ENCODE results near the gene CHST13.

The CHST13 gene

DNA sequence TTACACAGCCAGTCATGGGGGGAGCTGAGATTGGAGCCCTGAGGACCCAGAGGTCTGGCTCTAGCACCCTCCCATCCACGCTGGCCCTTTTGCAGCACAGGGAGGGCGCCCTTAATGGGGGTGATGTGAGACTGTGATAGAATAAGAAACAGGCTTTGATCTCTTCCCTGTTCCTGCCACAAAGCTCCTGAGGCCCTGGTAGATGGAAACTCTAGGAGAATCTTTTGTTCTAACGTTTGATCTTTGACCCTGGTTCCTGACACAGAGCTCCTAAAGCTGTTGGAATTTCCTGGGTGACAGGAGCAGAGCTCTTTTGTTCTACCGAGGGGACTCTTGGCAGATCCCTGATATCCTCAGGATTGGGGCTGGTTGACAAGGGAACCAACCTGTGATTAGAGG, 5.2 kb upstream of the CHST13 start:
- no peaks in the 10 kb centered on the region for H3K36me3 ChIP-seq (ENCODE audit: control insufficient read depth, insufficient read depth, low read length)
- H3K4me1 ChIP-seq (ENCODE audit: control insufficient read depth, insufficient read depth, low read length): no peaks in the 10 kb centered on the region; the same call in 1 of the 2 replicates
- no peak overlapping the region for H3K9ac ChIP-seq (ENCODE audit: low read depth, low read length)

DNA sequence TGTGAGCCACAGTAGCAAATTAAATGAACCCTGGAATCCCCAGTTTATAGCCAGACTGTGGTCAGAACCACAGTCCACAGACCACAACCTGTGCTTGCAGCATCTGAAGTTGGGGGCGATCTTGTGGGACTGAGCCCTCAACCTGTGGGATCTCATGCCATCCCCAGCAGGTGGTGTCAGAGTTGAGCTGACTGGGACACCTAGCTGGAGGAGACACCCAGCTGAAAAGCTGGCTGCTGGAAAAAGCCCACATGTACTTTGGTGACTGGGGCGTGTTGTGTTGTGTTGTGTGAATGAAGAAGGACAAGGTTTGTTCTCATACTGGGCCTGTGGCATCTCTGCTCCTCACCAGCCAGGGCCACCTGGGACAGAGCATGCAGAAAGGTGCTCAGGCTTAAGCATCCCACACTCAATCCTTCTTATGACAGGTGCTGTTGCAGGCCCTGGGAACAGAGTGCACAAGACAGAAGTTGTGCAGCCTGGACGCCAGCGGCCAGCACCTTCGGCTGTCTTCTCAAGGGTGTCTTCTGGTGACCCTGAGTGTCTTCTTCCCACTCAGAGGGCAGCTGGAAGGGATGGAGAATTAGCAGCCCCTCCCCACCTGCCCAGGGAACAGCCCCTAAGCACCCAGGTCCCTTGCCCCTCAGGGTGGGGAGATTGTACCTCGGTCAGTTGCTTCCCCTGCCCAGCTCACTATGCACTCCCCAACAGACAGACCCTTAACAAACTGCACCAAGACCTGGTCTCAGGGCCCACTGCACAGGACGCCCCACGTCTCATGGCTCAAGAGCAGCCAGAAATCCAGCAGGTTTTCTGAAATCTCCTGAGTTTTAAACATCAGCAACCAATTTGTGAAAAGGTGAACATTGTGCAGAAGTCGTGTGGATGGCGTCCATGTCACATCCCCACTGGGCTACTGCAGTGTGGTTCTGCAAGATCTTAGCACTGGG, 4.2 kb upstream of the CHST13 start:
- Histone ChIP-seq H3K27ac (ENCODE audit: low read depth, low read length) (no peak overlapping the region), H3K9me3 (ENCODE audit: control insufficient read depth, insufficient read depth, low read length) (no peaks in the 10 kb centered on the region), H3K27me3 (ENCODE audit: control insufficient read depth, insufficient read depth, low read length) (peaks cover 14% of the 10 kb centered on the region), H3K9ac (ENCODE audit: low read depth, low read length) (no peak overlapping the region), H3K4me1 (ENCODE audit: control insufficient read depth, insufficient read depth, low read length) (no peaks in the 10 kb centered on the region; the same call in 1 of the 2 replicates), H3K4me3 (ENCODE audit: low read depth, low read length) (no peak overlapping the region), H3K36me3 (ENCODE audit: control insufficient read depth, insufficient read depth, low read length) (no peaks in the 10 kb centered on the region)

More for the DNA sequence above, 5.2 kb upstream of the CHST13 start:
- peaks cover 14% of the 10 kb centered on the region for H3K27me3 ChIP-seq (ENCODE audit: control insufficient read depth, insufficient read depth, low read length)
- H3K4me3 ChIP-seq (ENCODE audit: low read depth, low read length): no peak overlapping the region
- H3K9me3 ChIP-seq (ENCODE audit: control insufficient read depth, insufficient read depth, low read length): no peaks in the 10 kb centered on the region
- no peak overlapping the region for H3K27ac ChIP-seq (ENCODE audit: low read depth, low read length)

DNA sequence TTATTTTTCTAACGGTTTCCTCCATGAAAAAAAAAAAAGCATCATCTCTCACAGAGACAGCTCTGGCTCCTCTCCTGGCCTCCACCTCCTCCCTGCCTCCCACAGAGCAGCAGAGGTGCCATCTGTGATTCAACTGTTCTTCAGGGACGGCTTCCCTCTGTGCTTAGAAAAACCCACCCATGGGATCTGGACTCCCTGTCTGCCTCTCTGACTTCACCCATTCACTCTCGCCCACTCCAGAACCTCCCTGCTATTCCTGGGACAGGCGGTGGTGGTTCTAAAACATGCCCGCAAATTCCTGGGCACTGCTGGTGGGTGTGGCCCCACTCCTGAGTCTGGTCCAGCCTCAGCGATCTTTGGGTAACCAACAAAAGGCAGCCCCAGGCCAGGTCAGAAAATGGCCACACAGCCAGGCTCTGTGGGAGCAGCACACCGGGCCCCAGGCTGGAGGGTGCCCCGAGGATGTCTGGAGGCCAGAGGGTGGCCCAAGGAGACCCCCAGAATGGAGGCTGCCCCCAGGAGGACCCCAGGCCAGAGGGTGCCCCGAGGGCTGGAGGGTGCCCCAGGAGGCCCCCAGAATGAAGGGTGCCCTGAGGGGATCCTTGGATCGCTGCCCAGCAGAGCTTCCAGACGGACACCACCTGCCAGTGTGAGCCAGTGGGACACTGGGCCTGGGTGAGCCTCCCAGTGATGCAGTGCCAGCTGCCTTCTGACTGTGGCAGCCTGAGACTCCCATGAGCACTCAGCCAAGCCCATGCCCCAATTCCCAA, 2.6 kb upstream of the CHST13 start:
- no peak overlapping the region for H3K4me3 ChIP-seq (ENCODE audit: low read depth, low read length)
- H3K9me3 ChIP-seq (ENCODE audit: control insufficient read depth, insufficient read depth, low read length): no peaks in the 10 kb centered on the region
- H3K27ac ChIP-seq (ENCODE audit: low read depth, low read length): no peak overlapping the region
- H3K36me3 ChIP-seq (ENCODE audit: control insufficient read depth, insufficient read depth, low read length): no peaks in the 10 kb centered on the region
- H3K27me3 ChIP-seq (ENCODE audit: control insufficient read depth, insufficient read depth, low read length): peaks cover 14% of the 10 kb centered on the region
- no peak overlapping the region for H3K9ac ChIP-seq (ENCODE audit: low read depth, low read length)
- H3K4me1 ChIP-seq (ENCODE audit: control insufficient read depth, insufficient read depth, low read length): no peaks in the 10 kb centered on the region; the same call in 1 of the 2 replicates

DNA sequence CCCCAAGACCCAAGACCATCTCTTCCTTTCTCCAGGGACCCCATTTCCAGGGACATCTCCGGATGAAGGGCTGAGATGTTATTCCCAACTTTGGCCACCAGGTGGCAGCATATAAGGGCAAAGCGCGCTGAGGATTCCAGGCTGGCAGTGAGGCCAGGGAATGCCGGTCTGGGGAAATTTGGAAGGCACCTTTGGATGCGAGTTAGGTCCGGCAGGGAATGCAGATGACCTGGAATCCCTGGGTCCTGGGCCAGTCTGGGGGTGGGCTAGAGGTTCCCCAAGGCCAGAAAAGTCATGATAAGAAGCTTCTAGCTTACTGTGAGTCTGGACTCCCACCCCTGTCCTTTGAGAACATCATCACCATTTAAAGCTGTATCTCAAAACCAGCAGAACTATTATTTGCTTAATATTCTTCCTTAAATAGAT, 1.6 kb upstream of the CHST13 start:
- Histone ChIP-seq H3K27ac (ENCODE audit: low read depth, low read length) (no peak overlapping the region), H3K9ac (ENCODE audit: low read depth, low read length) (no peak overlapping the region), H3K36me3 (ENCODE audit: control insufficient read depth, insufficient read depth, low read length) (no peaks in the 10 kb centered on the region), H3K4me1 (ENCODE audit: control insufficient read depth, insufficient read depth, low read length) (no peaks in the 10 kb centered on the region; the same call in 1 of the 2 replicates), H3K27me3 (ENCODE audit: control insufficient read depth, insufficient read depth, low read length) (peaks cover 14% of the 10 kb centered on the region), H3K9me3 (ENCODE audit: control insufficient read depth, insufficient read depth, low read length) (no peaks in the 10 kb centered on the region), H3K4me3 (ENCODE audit: low read depth, low read length) (no peak overlapping the region)

DNA sequence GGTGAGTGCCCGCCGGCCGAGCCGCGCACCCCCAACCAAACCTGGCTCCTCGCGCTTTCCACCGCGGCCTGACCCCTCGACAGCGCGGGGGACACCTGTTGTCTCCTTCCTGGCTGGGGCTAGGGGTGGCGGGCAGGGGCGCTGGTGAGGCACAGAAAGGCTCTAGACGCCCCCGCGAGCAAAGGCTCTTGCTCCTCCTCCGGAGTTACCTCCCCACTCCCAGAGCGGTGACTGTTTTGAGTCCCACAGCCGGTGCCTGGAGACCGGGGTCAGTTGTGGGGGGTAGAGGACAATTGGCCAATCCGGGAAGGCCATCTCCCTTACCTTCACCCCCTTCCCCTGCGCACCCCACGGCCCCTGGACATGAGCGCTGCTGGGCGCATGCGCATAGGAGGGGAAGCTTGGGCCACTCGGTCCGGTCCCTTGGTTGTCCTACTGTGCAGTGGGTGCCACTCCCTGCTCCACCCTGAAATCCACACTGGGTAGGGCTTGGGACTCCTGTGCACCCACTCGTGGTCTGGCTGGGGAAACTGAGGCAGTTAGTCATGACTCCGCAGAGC, 554 bp downstream of the CHST13 start:
- Histone ChIP-seq H3K4me1 (ENCODE audit: control insufficient read depth, insufficient read depth, low read length) (no peaks in the 10 kb centered on the region; the same call in 1 of the 2 replicates), H3K9me3 (ENCODE audit: control insufficient read depth, insufficient read depth, low read length) (no peaks in the 10 kb centered on the region), H3K4me3 (ENCODE audit: low read depth, low read length) (peak overlapping the region; percentile 68), H3K27ac (ENCODE audit: low read depth, low read length) (no peak overlapping the region), H3K9ac (ENCODE audit: low read depth, low read length) (no peak overlapping the region), H3K27me3 (ENCODE audit: control insufficient read depth, insufficient read depth, low read length) (peaks cover 14% of the 10 kb centered on the region), H3K36me3 (ENCODE audit: control insufficient read depth, insufficient read depth, low read length) (no peaks in the 10 kb centered on the region)

DNA sequence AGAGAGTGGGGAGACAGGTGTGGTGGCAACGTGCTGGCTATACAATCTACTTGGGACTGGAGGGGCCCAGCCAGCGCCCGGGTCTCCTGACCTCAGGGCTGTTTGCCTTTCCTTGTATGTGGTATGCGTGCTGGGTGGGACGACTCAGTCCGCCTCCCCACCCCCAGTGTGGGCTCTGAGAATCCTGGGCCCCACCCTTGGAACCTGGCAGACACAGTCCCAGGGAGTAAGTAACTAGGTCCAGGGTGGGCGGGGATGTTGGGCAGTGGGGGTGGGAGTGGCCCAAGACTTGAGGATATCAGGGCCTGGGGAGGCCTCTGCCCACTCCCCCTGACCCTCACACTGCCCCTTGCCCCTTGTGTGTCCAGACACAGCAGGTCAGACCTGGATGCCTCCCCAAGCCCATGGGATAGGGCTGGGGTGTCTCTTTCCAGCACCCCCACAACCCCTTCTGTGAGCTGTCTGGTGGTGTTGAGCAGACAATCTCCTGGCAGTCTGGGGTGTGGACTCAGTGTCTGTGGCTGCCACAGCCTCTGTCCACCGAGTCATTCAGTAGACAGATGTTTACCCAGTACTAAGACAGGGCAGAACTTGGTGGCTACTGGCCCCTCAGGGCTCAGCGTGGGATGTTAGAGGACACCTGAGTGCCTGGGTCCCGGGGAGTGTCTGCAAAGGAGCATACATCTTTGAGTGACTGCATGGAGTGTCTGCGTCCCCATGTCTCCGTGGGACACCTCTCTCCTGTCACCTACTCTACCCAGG, 1.3 kb downstream of the CHST13 start:
- H3K4me3 ChIP-seq (ENCODE audit: low read depth, low read length): no peak overlapping the region
- peaks cover 14% of the 10 kb centered on the region for H3K27me3 ChIP-seq (ENCODE audit: control insufficient read depth, insufficient read depth, low read length)
- H3K9ac ChIP-seq (ENCODE audit: low read depth, low read length): no peak overlapping the region
- H3K36me3 ChIP-seq (ENCODE audit: control insufficient read depth, insufficient read depth, low read length): no peaks in the 10 kb centered on the region
- H3K27ac ChIP-seq (ENCODE audit: low read depth, low read length): no peak overlapping the region
- no peaks in the 10 kb centered on the region for H3K9me3 ChIP-seq (ENCODE audit: control insufficient read depth, insufficient read depth, low read length)
- H3K4me1 ChIP-seq (ENCODE audit: control insufficient read depth, insufficient read depth, low read length): no peaks in the 10 kb centered on the region; the same call in 1 of the 2 replicates

DNA sequence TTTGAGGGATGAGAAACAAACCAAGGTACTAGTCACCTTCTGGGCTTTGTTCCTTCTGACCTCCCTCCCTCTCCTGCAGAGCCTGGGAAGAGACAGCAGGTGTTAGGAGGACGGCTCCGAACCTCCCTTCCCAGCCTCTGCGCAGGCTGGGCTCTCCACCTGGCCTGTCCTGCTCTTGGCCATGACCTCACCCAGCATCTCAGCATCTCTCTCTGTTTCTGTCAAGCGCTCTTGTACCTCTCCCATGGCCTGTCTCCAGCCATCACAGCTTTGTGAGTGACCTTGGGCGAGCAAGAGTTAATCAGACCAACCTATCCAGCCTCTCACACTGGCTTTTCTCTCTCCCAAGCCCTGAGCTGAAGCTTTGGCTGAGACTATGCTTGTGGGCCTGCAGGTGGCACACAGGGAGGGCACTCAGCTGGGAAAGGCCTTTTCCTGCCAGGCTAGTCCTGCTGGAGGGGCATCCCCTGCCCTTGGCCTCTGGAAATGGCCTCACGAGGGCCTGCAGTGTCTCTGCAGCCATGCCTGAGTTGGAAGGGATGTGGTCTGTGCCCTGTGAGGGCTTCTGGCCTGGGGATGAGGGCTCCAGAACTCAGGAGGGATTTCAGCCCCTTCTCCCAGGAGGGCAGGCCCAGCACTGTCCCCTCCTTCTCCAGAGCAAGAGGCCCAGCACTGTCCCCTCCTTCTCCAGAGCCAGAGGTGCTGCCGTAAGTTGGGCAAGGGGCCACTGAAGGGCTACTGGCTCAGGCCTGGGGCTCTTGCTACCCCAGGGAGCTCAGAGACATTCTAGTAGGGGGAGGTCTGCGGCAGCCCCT, 2.1 kb downstream of the CHST13 start:
- Histone ChIP-seq H3K27me3 (ENCODE audit: control insufficient read depth, insufficient read depth, low read length) (peaks cover 14% of the 10 kb centered on the region), H3K4me3 (ENCODE audit: low read depth, low read length) (no peak overlapping the region), H3K9ac (ENCODE audit: low read depth, low read length) (no peak overlapping the region), H3K9me3 (ENCODE audit: control insufficient read depth, insufficient read depth, low read length) (no peaks in the 10 kb centered on the region), H3K27ac (ENCODE audit: low read depth, low read length) (no peak overlapping the region), H3K36me3 (ENCODE audit: control insufficient read depth, insufficient read depth, low read length) (no peaks in the 10 kb centered on the region), H3K4me1 (ENCODE audit: control insufficient read depth, insufficient read depth, low read length) (no peaks in the 10 kb centered on the region; the same call in 1 of the 2 replicates)

DNA sequence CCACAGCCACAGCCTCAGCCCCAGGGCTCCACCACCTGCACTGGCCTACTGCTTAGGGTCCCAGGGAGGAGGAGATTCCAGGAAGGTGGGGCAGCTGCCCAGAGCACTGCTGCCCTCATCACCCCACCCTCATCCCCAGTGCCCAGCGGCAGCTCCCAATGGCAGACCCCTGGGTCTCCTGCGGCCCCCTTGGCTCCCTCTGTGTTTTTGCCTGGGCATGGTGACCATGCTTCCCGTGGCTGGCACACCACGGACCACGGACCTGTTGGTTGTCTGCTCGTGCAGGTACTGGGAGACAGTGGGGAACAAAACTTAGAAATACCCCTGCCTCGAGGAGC, 2.7 kb downstream of the CHST13 start:
- Histone ChIP-seq H3K36me3 (ENCODE audit: control insufficient read depth, insufficient read depth, low read length) (no peaks in the 10 kb centered on the region), H3K4me1 (ENCODE audit: control insufficient read depth, insufficient read depth, low read length) (no peaks in the 10 kb centered on the region; the same call in 1 of the 2 replicates), H3K27me3 (ENCODE audit: control insufficient read depth, insufficient read depth, low read length) (peaks cover 14% of the 10 kb centered on the region), H3K4me3 (ENCODE audit: low read depth, low read length) (no peak overlapping the region), H3K27ac (ENCODE audit: low read depth, low read length) (no peak overlapping the region), H3K9ac (ENCODE audit: low read depth, low read length) (no peak overlapping the region), H3K9me3 (ENCODE audit: control insufficient read depth, insufficient read depth, low read length) (no peaks in the 10 kb centered on the region)

DNA sequence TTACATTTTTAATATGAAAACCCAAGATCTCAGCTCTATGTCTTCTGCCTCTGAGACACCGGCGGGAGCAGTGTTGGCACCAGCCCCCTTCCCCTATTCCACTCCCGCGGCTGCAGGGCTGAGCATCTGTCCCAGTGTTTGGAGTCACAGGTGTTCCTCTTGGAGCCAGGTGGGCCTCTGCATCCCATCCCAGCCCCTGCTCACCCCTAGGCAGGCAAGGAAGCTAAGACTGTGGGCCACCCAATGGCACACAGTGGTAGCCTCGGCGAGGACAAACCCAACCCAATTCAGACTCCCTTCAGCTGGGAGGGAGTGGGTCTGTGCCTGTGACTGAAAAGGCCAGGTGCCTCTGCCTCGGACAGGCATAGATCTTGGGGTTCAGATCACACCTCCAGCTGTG, 3.1 kb downstream of the CHST13 start:
- no peaks in the 10 kb centered on the region for H3K36me3 ChIP-seq (ENCODE audit: control insufficient read depth, insufficient read depth, low read length)
- H3K9ac ChIP-seq (ENCODE audit: low read depth, low read length): no peak overlapping the region
- no peaks in the 10 kb centered on the region; the same call in 1 of the 2 replicates for H3K4me1 ChIP-seq (ENCODE audit: control insufficient read depth, insufficient read depth, low read length)
- H3K4me3 ChIP-seq (ENCODE audit: low read depth, low read length): no peak overlapping the region
- H3K9me3 ChIP-seq (ENCODE audit: control insufficient read depth, insufficient read depth, low read length): no peaks in the 10 kb centered on the region
- peaks cover 14% of the 10 kb centered on the region for H3K27me3 ChIP-seq (ENCODE audit: control insufficient read depth, insufficient read depth, low read length)
- H3K27ac ChIP-seq (ENCODE audit: low read depth, low read length): no peak overlapping the region

Data from HUES48 (cell line).